Neural progenitor cell (in vitro differentiated cells): ENCODE data around the gene NDUFS3.

Source experiments
- EZH2 ChIP-seq: fragments of 200-600 bp; sonication (generic); IDR thresholded peaks from 2 replicates; pipeline ENCODE4 v1.6.1; 2017; ENCODE audit warnings: antibody characterized with exemption, mild to moderate bottlenecking, moderate library complexity
- TF ChIP-seq, protein P1 (sequence below): fragments of 200-600 bp; sonication (generic); IDR thresholded peaks from 2 replicates; pipeline ENCODE4 v1.5.1; 2017; ENCODE audit warnings: antibody characterized with exemption, mild to moderate bottlenecking

DNA sequence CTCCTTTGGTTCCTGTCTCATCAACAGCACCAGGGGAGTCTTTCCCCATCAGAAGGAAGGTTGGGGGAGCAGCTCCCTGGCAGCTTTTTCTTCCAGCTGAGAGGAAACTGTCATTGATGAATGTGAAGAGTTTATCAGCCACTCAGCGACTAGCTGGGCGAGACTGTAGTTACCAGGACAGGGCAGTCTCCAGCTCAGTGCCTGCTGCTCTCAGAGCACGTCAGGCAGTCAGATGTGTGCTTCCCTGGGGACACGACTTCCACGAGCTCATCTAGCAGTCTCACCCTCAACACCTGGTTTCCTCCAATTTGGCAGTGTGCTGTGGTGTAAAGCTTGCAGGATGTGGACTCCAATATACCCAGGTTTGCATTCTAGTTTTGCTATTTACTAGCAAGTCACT, 27.9 kb downstream of the NDUFS3 start:
- TF ChIP-seq EZH2: no peak
- TF ChIP-seq, protein P1, sequence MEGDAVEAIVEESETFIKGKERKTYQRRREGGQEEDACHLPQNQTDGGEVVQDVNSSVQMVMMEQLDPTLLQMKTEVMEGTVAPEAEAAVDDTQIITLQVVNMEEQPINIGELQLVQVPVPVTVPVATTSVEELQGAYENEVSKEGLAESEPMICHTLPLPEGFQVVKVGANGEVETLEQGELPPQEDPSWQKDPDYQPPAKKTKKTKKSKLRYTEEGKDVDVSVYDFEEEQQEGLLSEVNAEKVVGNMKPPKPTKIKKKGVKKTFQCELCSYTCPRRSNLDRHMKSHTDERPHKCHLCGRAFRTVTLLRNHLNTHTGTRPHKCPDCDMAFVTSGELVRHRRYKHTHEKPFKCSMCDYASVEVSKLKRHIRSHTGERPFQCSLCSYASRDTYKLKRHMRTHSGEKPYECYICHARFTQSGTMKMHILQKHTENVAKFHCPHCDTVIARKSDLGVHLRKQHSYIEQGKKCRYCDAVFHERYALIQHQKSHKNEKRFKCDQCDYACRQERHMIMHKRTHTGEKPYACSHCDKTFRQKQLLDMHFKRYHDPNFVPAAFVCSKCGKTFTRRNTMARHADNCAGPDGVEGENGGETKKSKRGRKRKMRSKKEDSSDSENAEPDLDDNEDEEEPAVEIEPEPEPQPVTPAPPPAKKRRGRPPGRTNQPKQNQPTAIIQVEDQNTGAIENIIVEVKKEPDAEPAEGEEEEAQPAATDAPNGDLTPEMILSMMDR: no peak
